Activated gamma-delta T cell treated with Interleukin-2 at 50 U/mL for 16 hours (primary cell): ENCODE results near the gene CCR7.
A peak's percentile ranks its signal among the peaks of the same experiment; 100 is the strongest.
"Not testable (repeated sequence)": the region's sequence is repeated elsewhere in the genome, so short reads cannot be mapped to it uniquely, and the experiment has no call there.

Experiments
- DNase-seq: peaks from one replicate; pipeline ENCODE4 v3.0.0-alpha.2; 2020

The CCR7 gene

GRCh38 chr17:40596261-40596919 is 31.1 kb upstream of the CCR7 start:
- no peak for DNase-seq

DNA sequence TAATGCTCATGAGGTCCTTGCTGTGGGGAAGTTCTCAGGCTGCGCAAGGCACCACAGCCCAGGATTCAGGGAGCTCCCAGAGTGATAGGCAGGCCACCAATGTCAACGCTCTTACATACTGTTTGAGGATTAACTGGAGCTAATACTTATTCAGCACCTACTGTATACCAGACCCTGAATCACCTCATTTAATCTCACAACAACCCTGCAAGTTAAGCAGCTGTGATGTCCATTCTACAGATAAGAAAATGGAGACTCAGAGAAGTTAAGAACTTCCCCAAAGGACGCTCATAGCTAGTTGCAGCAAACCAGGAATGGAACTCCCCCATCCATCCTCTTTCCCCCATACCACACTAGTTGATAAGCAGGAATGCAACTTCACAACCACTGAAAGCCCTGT is 25.5 kb upstream of the CCR7 start:
- DNase-seq = no peak

- DNase-seq = no peak
These were observed 23.3 kb upstream of the CCR7 start for GRCh38 chr17:40588552-40588951.

GRCh38 chr17:40586264-40586663 is 21.0 kb upstream of the CCR7 start:
- not testable (repeated sequence) for DNase-seq

DNA sequence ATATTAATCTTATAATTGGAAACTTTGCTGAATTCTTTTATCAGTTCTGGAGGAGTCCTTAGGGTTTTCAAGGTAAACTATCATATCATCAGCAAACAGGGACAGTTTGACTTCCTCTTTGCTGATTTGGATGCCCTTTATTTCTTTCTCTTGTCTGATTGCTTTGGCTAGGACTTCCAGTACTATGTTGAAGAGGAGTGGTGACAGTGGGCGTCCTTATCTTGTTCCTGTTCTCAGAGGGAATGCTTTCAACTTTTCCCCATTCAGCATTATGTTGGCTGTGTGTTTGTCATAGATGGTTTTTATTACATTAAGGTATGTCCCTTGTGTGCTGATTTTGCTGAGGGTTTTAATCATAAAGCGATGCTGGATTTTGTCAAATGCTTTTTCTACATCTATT is 19.7 kb upstream of the CCR7 start:
- not testable (repeated sequence) for DNase-seq

DNA sequence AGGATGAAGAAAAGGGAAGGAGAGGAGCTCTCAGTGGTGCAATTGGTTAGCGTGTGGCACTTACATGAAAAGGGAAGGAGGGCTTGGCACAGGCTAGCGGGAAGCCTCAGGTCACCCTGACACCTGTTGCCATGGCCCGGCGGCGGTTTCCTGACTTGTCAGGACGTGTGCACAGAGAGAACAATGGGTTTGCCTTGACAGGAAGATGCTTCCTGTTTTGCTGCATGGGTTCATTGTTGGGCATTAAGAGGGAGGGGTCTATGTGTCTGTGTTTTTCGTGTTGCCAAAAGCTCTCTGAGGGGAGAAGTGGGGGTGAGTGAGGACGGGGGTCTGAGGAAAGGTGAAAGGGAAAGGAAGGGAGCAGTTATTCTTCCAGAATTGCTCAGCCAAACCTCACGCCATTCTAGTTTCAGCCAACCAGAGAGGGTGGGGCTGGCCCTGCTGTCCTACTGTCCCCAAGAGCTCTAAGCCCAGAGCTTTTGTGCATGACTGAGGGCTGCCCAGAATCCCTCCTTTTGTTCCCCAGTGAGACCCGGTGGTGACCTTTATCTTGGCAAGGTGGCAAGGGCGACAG is 17.1 kb upstream of the CCR7 start:
- peak; percentile 76 for DNase-seq

- DNase-seq = no peak
These were observed 14.9 kb upstream of the CCR7 start for GRCh38 chr17:40580140-40580539.

DNA sequence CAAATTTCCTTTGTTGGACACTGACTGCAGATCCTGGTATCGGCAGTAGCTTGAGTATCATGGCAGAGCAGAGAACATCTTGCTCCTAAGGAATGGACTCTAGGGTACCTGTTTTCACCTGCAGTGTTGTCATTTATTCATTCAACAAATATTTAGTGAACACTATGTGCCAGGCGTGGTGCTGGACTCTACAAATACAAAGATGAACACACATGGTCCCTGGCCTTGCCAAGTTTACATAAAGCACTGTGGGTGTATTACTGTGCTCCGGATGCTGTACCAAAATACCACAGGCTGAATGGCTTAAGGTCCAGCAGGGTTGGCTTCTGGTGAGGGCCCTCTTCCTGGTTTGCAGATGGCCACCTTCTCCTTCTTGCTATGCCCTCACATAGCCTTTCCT is 14.2 kb upstream of the CCR7 start:
- no peak for DNase-seq

- DNase-seq = no peak
These were observed 12.4 kb upstream of the CCR7 start for GRCh38 chr17:40577611-40578065.

DNA sequence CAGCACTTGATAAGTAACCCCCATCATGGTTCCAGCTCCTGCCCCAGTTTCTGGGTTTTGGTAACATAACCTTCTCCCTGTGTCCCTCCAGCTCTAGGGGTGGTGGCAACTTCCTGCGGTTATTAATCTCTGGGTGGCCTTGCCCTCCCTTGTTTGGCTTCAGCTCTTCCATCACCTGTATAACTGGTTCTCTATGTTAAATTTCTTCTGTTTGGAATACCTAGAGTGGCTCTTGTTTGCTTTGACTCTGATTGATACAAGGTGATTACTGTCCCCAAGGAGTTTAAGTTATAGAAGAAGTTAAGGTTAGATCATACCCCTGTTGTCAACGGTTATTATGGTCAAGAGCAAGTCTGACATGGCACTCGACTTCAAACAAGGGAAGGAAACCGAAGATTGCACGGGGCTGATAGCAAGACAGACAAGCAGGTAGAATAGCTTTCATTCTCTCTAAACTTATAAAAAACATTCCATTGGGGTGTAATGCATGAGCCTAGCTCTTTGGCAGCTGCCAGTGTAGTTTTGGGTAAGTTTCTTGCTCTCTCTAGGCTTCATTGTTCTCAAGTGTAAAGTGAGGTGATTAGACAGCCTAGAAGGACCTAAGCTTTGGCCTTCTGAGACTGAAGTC is 11.0 kb upstream of the CCR7 start:
- no peak for DNase-seq

GRCh38 chr17:40574292-40574691 is 9.0 kb upstream of the CCR7 start:
- no peak for DNase-seq

DNA sequence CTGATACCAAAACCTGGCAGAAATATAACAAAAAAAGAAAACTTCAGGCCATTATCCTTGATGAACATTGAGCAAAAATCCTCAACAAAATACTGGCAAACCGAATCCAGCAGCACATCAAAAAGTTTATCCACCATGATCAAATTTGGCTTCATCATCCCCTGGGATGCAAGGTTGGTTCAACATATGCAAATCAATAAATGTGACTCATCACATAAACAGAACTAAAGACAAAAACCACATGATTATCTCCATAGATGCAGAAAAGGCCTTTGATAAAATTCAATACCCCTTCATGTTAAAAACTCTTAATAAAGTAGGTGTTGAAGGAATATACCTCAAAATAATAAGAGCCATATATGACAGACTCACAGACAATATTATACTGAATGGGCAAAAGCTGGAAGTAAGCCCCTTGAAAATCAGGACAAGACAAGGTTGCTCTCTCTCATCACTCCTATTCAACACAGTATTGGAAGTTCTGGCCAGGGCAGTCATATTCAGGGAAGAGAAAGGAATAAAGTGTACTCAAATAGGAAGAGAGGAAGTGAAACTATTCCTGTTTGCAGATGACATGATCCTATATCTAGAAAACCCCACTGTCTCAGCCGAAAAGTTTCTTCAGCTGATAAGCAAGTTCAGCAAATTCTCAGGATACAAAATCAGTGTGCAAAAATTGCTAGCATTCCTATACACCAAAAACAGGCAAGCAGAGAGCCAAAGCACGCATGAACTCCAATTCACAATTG is 7.1 kb upstream of the CCR7 start:
- not testable (repeated sequence) for DNase-seq

DNA sequence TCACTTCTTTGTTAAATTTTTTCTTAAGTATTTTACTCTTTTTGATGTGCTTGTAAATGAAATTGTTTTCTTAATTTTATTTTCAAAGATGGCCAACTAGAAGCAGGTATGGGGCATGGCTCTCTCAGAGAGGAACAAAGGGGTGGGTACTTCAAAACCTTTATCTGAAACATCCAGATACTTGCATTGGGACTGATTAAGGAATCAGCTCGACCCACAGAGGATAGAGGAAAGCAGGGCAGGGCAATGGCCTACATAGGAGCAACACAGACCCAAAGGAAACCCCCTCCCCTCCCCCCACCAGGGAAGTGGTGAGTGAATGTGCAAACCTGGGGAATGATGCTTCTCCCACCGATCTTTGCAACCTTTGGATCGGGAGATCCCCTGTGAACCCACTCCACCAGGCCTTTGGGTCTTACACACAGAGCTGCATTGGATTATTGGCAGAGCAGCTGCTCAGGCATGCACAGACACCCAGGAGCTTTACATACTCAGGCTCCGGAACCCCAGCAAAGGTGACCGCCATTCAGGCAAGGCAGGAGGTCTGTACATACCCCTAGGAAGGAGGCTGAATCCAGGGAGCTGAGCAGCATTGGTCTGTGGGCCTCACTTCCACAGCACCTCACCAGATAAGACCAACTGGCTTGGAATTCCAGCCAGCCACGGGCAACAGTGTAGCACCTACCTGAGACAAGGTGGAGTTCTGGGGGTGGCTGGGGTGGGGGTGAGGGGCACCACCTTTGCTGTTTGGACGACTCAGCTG is 3.0 kb upstream of the CCR7 start:
- no peak for DNase-seq

DNA sequence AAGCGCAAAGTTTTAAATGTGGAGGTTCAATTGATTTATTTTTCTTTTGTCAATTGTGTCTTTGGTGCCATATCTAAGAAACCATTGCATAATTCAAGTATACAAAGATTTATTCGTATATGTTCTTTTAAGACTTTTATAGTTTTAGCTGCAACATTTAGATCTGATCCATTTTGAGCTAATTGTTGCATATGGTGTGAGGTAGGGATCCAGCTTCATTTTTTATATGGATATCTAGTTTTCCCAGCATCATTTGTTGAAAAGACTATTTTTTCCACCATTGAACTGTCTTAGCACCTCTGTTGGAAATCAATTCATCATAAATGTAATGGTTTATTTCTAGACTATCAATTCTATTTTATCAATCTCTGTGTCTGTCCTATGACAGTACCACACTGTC is 2.1 kb upstream of the CCR7 start:
- DNase-seq = no peak

DNA sequence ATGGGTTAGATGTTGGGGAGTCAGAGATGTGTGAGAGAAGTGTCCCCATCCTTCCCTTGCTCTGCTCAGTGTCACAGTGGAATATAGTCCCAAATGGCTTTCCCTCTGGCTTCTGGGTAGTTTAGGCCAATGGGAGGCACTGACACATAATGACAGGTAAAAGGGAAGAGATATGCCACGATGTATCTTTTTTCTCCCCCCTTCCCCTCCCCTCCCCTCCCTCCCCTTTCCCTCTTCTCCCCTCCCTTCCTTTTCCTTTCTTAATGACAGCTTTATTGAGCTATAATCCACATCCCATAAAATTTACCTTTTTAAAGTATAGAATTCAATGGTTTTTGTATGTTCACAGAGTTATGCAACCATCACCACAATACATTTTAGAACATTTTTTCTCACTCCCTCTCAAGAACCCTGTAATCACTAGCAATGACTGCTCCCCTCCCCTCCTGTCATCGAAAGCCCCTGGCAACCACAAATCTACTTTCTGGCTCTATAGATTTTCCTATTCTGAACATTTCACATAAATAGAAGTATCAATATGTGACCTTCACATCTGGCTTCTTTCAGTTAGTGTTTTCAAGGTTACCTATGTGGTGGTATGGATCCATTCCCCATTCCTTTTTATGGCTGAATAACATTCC is 617 bp upstream of the CCR7 start:
- no peak for DNase-seq

GRCh38 chr17:40564195-40564882 is 933 bp downstream of the CCR7 start:
- peak; percentile 43 for DNase-seq

GRCh38 chr17:40563220-40564052 is 1.8 kb downstream of the CCR7 start:
- no peak for DNase-seq

DNA sequence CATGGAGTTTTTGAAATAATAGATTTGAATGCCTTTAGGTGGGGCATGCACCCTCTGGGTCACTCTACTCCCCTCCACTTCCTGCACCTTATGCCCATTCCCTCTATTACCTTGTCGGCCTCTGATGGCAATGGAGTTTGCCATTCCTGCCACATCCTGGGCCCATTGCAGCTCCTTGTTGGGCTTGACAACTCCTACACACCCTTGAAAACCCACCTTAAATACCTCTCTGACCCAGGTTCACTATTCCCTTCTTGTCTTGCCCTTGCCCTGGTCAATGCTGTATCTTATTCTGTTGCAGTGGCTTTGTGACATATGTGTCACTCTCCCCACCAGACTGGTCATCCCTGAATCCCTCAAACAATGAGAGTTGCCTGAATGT is 2.4 kb downstream of the CCR7 start:
- no peak for DNase-seq

GRCh38 chr17:40561871-40562611 is 3.2 kb downstream of the CCR7 start:
- peak; percentile 52 for DNase-seq

DNA sequence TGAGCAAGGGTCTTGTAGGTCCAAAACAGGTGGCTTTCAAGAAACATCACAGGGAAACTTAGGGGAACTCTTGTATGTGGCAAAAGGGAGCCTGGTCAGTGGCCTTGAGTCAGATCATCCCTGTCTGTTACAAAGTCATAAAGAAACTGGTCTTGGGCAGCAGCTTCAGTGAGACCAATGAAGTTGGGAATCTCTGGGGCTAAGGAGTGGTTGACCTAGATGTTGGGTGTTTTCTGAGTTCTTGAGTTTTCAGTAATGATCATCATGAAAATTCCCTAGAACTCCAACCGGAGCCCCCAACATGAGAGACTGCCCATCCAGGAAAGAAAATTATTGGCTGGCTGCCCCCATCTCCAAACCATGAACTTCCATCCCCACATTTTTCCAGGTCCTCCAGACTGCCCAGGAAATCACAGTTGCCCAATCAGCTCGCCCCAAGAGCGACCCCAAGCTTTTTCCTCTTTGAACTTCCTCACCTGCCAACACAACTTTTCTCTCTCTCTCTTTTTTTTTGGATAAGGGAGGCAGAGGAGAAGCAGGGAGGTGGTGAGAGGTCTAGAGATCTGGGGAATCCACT is 3.9 kb downstream of the CCR7 start:
- no peak for DNase-seq
